ENCODE data around the gene VPS39. TPM values are rescaled to one million over a fixed set of nuclear protein-coding genes. Genes with fewer than 3 reads are reported as not detected.

The VPS39 gene
- total and polyA plus RNA-seq, 2 experiments from 2014 or later = 28.8 to 43.9 TPM

- no peaks in the 10 kb centered on the region for H3K27me3 ChIP-seq
- no peak for TF ChIP-seq EZH2phosphoT487 (IDR thresholded peaks at IDR 0.05; ENCODE audit: low read depth, severe bottlenecking, unreplicated experiment)
- no peak for TF ChIP-seq EZH2 (IDR thresholded peaks at IDR 0.05; ENCODE audit: borderline replicate concordance)
- TF ChIP-seq, protein P1, sequence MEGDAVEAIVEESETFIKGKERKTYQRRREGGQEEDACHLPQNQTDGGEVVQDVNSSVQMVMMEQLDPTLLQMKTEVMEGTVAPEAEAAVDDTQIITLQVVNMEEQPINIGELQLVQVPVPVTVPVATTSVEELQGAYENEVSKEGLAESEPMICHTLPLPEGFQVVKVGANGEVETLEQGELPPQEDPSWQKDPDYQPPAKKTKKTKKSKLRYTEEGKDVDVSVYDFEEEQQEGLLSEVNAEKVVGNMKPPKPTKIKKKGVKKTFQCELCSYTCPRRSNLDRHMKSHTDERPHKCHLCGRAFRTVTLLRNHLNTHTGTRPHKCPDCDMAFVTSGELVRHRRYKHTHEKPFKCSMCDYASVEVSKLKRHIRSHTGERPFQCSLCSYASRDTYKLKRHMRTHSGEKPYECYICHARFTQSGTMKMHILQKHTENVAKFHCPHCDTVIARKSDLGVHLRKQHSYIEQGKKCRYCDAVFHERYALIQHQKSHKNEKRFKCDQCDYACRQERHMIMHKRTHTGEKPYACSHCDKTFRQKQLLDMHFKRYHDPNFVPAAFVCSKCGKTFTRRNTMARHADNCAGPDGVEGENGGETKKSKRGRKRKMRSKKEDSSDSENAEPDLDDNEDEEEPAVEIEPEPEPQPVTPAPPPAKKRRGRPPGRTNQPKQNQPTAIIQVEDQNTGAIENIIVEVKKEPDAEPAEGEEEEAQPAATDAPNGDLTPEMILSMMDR (IDR thresholded peaks at IDR 0.05; ENCODE audit: poor library complexity) = no peak
- no peaks in the 10 kb centered on the region for H4K20me1 ChIP-seq (ENCODE audit: insufficient read depth, poor library complexity, severe bottlenecking)
- no peaks in the 10 kb centered on the region for H3K79me2 ChIP-seq
- no peak overlapping the region for H2AFZ ChIP-seq
- H3K9me3 ChIP-seq (ENCODE audit: low read depth) = no peaks in the 10 kb centered on the region
- DNase-seq (ENCODE audit: low spot score) = no peak
- H3K4me3 ChIP-seq = no peak overlapping the region
- H3K9me2 ChIP-seq (replicated peaks; ENCODE audit: insufficient read depth) = no peaks in the 10 kb centered on the region
- H3K4me2 ChIP-seq = no peak overlapping the region
- no peaks in the 10 kb centered on the region for H3K4me1 ChIP-seq (ENCODE audit: insufficient read depth)
- no peak overlapping the region for H3K27ac ChIP-seq
- H3K36me3 ChIP-seq (replicated peaks; ENCODE audit: insufficient read depth, low read depth) = no peaks in the 10 kb centered on the region
- 100% methylated on average over 1 of the region's 1 CpG for WGBS (ENCODE audit: low lambda C conversion rate, missing lambda C conversion rate)
Observed at GRCh38 chr15:42185801-42186200, 22.3 kb downstream of the VPS39 start.

- WGBS (ENCODE audit: low lambda C conversion rate, missing lambda C conversion rate) = 97% methylated on average over 4 of the region's 4 CpGs
Observed at GRCh38 chr15:42184736-42185135, 23.4 kb downstream of the VPS39 start.

DNA sequence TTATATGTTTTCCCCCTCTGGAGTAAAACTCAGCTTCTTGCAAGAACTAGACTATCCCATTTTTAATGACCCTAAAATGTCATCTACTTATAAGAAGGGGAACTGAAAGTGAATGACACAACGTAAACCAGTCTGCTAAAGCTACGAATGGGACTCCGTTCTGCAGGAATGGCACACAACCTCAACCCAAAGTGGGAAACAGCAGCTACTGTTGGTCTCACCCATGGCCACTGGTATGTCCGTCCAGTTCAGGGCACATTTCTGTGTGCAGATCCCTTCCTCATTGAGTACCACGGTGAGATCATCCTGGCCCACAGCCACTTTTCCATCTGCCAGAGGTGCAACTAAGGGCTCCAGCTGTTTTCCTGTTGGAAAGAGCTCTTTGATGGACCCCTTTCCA, 23.8 kb downstream of the VPS39 start:
- Histone ChIP-seq H3K36me3 (replicated peaks; ENCODE audit: insufficient read depth, low read depth) (no peaks in the 10 kb centered on the region), H4K20me1 (ENCODE audit: insufficient read depth, poor library complexity, severe bottlenecking) (no peaks in the 10 kb centered on the region), H3K4me1 (ENCODE audit: insufficient read depth) (no peaks in the 10 kb centered on the region), H3K4me2 (no peak overlapping the region), H2AFZ (no peak overlapping the region), H3K4me3 (no peak overlapping the region), H3K9me2 (replicated peaks; ENCODE audit: insufficient read depth) (no peaks in the 10 kb centered on the region), H3K27ac (no peak overlapping the region), H3K9me3 (ENCODE audit: low read depth) (no peaks in the 10 kb centered on the region), H3K27me3 (no peaks in the 10 kb centered on the region), H3K79me2 (no peaks in the 10 kb centered on the region)
- 96% methylated on average over 5 of the region's 5 CpGs for WGBS (ENCODE audit: low lambda C conversion rate, missing lambda C conversion rate)
- no peak for DNase-seq (ENCODE audit: low spot score)
- no peak for TF ChIP-seq EZH2phosphoT487 (IDR thresholded peaks at IDR 0.05; ENCODE audit: low read depth, severe bottlenecking, unreplicated experiment)
- no peak for TF ChIP-seq EZH2 (IDR thresholded peaks at IDR 0.05; ENCODE audit: borderline replicate concordance)
- TF ChIP-seq, protein P1 (IDR thresholded peaks at IDR 0.05; ENCODE audit: poor library complexity) = no peak

More at GRCh38 chr15:42184736-42185135, 23.4 kb downstream of the VPS39 start:
- no peak for DNase-seq (ENCODE audit: low spot score)
- H3K4me2 ChIP-seq = no peak overlapping the region
- no peaks in the 10 kb centered on the region for H3K4me1 ChIP-seq (ENCODE audit: insufficient read depth)
- no peaks in the 10 kb centered on the region for H3K36me3 ChIP-seq (replicated peaks; ENCODE audit: insufficient read depth, low read depth)
- no peak overlapping the region for H2AFZ ChIP-seq
- TF ChIP-seq, protein P1 (IDR thresholded peaks at IDR 0.05; ENCODE audit: poor library complexity) = no peak
- TF ChIP-seq EZH2 (IDR thresholded peaks at IDR 0.05; ENCODE audit: borderline replicate concordance) (no peak), EZH2phosphoT487 (IDR thresholded peaks at IDR 0.05; ENCODE audit: low read depth, severe bottlenecking, unreplicated experiment) (no peak)
- no peaks in the 10 kb centered on the region for H3K79me2 ChIP-seq
- H4K20me1 ChIP-seq (ENCODE audit: insufficient read depth, poor library complexity, severe bottlenecking) = no peaks in the 10 kb centered on the region
- no peak overlapping the region for H3K4me3 ChIP-seq
- no peaks in the 10 kb centered on the region for H3K9me2 ChIP-seq (replicated peaks; ENCODE audit: insufficient read depth)
- no peaks in the 10 kb centered on the region for H3K9me3 ChIP-seq (ENCODE audit: low read depth)
- H3K27ac ChIP-seq = no peak overlapping the region
- H3K27me3 ChIP-seq = no peaks in the 10 kb centered on the region

- Histone ChIP-seq H2AFZ (no peak overlapping the region), H4K20me1 (ENCODE audit: insufficient read depth, poor library complexity, severe bottlenecking) (no peaks in the 10 kb centered on the region), H3K4me3 (no peak overlapping the region), H3K27ac (no peak overlapping the region), H3K4me1 (ENCODE audit: insufficient read depth) (no peaks in the 10 kb centered on the region), H3K9me3 (ENCODE audit: low read depth) (no peaks in the 10 kb centered on the region), H3K4me2 (no peak overlapping the region), H3K79me2 (no peaks in the 10 kb centered on the region), H3K27me3 (no peaks in the 10 kb centered on the region), H3K36me3 (replicated peaks; ENCODE audit: insufficient read depth, low read depth) (no peaks in the 10 kb centered on the region), H3K9me2 (replicated peaks; ENCODE audit: insufficient read depth) (no peaks in the 10 kb centered on the region)
- TF ChIP-seq EZH2 (IDR thresholded peaks at IDR 0.05; ENCODE audit: borderline replicate concordance) = no peak
- TF ChIP-seq, protein P1 (IDR thresholded peaks at IDR 0.05; ENCODE audit: poor library complexity) = no peak
- TF ChIP-seq EZH2phosphoT487 (IDR thresholded peaks at IDR 0.05; ENCODE audit: low read depth, severe bottlenecking, unreplicated experiment) = no peak
- DNase-seq (ENCODE audit: low spot score) = no peak
- 96% methylated on average over 6 of the region's 6 CpGs for WGBS (ENCODE audit: low lambda C conversion rate, missing lambda C conversion rate)
Observed at GRCh38 chr15:42182961-42183360, 25.1 kb downstream of the VPS39 start.

Measured in hepatocyte (in vitro differentiated cells).